ENCODE results near the gene LRP1B.

DNA sequence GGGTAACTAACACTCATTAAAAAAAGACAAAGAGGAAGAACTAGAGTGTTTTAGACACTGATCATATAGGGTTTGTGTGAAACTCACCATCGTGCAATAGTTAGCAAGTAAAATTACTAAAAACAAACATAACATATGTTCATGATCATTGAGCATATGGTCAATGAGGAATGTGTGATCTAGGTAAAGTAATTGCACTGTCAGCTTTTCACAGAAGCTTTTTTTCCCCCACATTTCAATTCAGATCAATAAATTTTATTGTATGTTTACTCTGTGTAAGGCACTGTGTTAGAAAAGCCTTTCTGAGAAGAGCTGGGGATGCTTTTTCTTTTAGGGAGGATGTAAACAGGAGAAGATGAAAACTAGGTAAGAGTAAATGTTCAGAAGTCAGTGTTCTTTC lies 348.2 kb downstream of the LRP1B start:
- no peak for TF ChIP-seq EZH2phosphoT487 (IDR thresholded peaks at IDR 0.05; ENCODE audit: borderline replicate concordance)
- TF ChIP-seq, protein P1, sequence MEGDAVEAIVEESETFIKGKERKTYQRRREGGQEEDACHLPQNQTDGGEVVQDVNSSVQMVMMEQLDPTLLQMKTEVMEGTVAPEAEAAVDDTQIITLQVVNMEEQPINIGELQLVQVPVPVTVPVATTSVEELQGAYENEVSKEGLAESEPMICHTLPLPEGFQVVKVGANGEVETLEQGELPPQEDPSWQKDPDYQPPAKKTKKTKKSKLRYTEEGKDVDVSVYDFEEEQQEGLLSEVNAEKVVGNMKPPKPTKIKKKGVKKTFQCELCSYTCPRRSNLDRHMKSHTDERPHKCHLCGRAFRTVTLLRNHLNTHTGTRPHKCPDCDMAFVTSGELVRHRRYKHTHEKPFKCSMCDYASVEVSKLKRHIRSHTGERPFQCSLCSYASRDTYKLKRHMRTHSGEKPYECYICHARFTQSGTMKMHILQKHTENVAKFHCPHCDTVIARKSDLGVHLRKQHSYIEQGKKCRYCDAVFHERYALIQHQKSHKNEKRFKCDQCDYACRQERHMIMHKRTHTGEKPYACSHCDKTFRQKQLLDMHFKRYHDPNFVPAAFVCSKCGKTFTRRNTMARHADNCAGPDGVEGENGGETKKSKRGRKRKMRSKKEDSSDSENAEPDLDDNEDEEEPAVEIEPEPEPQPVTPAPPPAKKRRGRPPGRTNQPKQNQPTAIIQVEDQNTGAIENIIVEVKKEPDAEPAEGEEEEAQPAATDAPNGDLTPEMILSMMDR (conservative IDR thresholded peaks at IDR 0.05; ENCODE audit: low read length): no peak
